Ishikawa (cell line): ENCODE data around the gene SCGB1C2.

Experiments
- TF ChIP-seq, protein P1 (sequence below): IDR thresholded peaks from 2 replicates; pipeline ENCODE4 v1.6.1; 2012; ENCODE audit warnings: low read depth, mild to moderate bottlenecking
- TF ChIP-seq, protein P2 (sequence below): IDR thresholded peaks from 2 replicates; pipeline ENCODE4 v1.6.1; 2012

DNA sequence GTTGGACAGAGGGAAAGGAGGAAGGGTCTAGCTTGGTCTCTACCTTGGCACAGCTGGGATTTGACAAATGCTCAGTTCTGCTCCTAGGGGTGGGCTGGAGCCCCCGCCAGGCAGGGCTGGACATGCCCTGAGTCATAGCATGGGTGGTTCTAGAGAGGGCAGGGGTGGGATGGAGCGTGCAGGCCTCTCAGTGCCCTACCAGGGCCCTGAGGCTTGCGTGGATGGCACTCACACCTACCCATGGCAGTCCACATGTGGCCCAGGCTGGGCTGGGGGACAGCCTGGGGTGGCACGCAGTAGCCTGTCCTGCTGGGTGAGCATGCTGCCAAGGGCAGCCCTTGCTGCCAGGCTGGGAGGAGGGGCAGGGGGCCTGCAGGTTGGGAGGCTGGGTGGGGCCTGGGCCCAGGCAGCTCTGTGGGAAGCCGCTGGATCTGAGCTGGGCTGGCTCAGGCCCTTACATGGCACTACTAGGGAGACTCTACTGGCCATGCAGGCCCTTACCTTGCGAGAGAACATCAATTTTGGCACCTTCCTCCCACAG, 32.8 kb downstream of the SCGB1C2 start:
- TF ChIP-seq, protein P1, sequence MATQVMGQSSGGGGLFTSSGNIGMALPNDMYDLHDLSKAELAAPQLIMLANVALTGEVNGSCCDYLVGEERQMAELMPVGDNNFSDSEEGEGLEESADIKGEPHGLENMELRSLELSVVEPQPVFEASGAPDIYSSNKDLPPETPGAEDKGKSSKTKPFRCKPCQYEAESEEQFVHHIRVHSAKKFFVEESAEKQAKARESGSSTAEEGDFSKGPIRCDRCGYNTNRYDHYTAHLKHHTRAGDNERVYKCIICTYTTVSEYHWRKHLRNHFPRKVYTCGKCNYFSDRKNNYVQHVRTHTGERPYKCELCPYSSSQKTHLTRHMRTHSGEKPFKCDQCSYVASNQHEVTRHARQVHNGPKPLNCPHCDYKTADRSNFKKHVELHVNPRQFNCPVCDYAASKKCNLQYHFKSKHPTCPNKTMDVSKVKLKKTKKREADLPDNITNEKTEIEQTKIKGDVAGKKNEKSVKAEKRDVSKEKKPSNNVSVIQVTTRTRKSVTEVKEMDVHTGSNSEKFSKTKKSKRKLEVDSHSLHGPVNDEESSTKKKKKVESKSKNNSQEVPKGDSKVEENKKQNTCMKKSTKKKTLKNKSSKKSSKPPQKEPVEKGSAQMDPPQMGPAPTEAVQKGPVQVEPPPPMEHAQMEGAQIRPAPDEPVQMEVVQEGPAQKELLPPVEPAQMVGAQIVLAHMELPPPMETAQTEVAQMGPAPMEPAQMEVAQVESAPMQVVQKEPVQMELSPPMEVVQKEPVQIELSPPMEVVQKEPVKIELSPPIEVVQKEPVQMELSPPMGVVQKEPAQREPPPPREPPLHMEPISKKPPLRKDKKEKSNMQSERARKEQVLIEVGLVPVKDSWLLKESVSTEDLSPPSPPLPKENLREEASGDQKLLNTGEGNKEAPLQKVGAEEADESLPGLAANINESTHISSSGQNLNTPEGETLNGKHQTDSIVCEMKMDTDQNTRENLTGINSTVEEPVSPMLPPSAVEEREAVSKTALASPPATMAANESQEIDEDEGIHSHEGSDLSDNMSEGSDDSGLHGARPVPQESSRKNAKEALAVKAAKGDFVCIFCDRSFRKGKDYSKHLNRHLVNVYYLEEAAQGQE: no peak
- TF ChIP-seq, protein P2, sequence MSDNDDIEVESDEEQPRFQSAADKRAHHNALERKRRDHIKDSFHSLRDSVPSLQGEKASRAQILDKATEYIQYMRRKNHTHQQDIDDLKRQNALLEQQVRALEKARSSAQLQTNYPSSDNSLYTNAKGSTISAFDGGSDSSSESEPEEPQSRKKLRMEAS: no peak
